Right lobe of liver (tissue), 4 donors: ENCODE results near the gene CTTN.

ENCODE experiments used
- CTCF ChIP-seq, 4 donors: fragments of 200-600 bp in 3 of 4; fragments of 450-650 bp in 1 of 4; IDR thresholded peaks; one replicate each; pipeline versions ENCODE4 v1.5.1 to v1.8.0; 2016 to 2022; ENCODE audit warnings: antibody characterized with exemption in 4 of 4, mild to moderate bottlenecking in 2 of 4
- POLR2A ChIP-seq: fragments of 450-650 bp; IDR thresholded peaks from one replicate; pipeline ENCODE4 v1.6.1; 2017; ENCODE audit warnings: antibody characterized with exemption, mild to moderate bottlenecking
- donor health status: DM: no; HTN: no; CAD: no.
- donor health status: DM: no; HTN: no; CAD: no.
- donor health status: DM: no; HTN: yes; CAD: no.

DNA sequence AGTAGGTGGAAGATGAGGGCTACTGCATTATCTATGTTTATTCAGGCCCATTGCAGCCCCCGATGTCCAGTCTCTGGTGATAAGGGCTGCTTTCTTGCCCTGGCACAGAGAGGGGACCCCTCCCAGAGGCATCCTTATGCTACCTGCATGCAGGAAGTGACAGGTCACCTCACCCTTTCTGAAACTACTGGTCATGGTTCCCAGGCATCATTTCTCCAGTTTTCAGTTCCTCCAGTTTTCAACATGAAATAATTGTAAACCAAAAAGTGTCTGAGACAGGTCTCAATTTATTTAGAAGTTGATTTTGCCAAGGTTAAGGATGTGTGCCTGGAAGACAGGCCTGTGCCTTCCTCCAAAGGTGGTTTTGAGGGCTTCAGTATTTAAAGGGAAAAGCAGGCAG is 57.0 kb downstream of the CTTN start:
- TF ChIP-seq CTCF (IDR thresholded peaks at IDR 0.05), result no peak
- no peak for TF ChIP-seq POLR2A
